ACC112 (cell line): Measurements from ENCODE around the gene UTP25.
"Not testable (repeated sequence)": the region's sequence is repeated elsewhere in the genome, so short reads cannot be mapped to it uniquely, and the experiment has no call there.

Experiments
- H2AFZ ChIP-seq: fragments of 200-600 bp; sonication (generic); one replicate; pipeline ENCODE4 v1.6.0; 2017; ENCODE audit warnings: antibody characterized with exemption, low read length; ENCODE audit not compliant: unreplicated experiment
- H3K27ac ChIP-seq: fragments of 200-600 bp; sonication (generic); 2 replicates; pipeline ENCODE4 v1.5.1; 2014; ENCODE audit warnings: low read depth, mild to moderate bottlenecking, antibody characterized with exemption, low read length, moderate library complexity
- H3K27me3 ChIP-seq: fragments of 200-600 bp; sonication (generic); 2 replicates; pipeline ENCODE4 v1.6.1; 2014; ENCODE audit warnings: mild to moderate bottlenecking, antibody characterized with exemption, low read length, moderate library complexity, mixed read lengths; ENCODE audit not compliant: insufficient read depth
- H3K36me3 ChIP-seq: fragments of 200-600 bp; sonication (generic); 2 replicates; pipeline ENCODE4 v1.6.1; 2016; ENCODE audit warnings: mild to moderate bottlenecking, antibody characterized with exemption, low read length, moderate library complexity, mixed read lengths; ENCODE audit not compliant: insufficient read depth
- H3K4me1 ChIP-seq: fragments of 200-600 bp; sonication (generic); one replicate; pipeline ENCODE4 v1.6.1; 2016; ENCODE audit warnings: low read length, mixed read lengths; ENCODE audit not compliant: insufficient read depth, unreplicated experiment, control insufficient read depth
- H3K4me3 ChIP-seq: fragments of 200-600 bp; sonication (generic); 2 replicates; pipeline ENCODE4 v1.5.1; 2014; ENCODE audit warnings: mild to moderate bottlenecking, low read depth, low read length
- H3K79me2 ChIP-seq: fragments of 200-600 bp; sonication (generic); one replicate; pipeline ENCODE4 v1.6.0; 2016; ENCODE audit warnings: low read length; ENCODE audit not compliant: control insufficient read depth, unreplicated experiment, insufficient read depth

The UTP25 gene

DNA sequence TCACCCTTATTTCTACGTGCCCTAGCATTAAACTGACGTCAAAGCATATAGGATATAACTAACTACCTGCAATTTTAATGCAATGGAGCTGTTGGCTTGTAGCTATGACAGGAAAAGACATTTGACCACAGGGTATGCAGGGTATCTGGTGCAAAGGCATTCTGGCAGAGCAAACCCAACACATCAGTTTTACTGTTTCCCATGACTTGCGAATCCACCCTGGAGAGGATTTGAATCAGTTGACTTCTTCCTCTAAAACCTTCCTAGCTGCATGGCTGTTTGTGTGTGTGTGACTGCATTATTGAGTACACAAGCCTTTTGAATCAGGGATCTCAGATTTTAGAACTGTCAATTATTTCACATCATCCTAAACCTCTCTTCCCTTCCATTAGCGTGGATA is 68.6 kb downstream of the UTP25 start:
- H2AFZ ChIP-seq: no peak overlapping the region
- H3K27ac ChIP-seq: peak overlapping the region; percentile 93
- H3K4me1 ChIP-seq: peaks cover 48% of the 10 kb centered on the region
- no peaks in the 10 kb centered on the region for H3K36me3 ChIP-seq
- H3K4me3 ChIP-seq: peak overlapping the region; percentile 23; the same call in 1 of the 2 replicates
- H3K79me2 ChIP-seq: no peaks in the 10 kb centered on the region
- no peaks in the 10 kb centered on the region for H3K27me3 ChIP-seq

- H2AFZ ChIP-seq, H3K27me3 ChIP-seq, H3K36me3 ChIP-seq, H3K4me3 ChIP-seq, H3K79me2 ChIP-seq, H3K27ac ChIP-seq: not testable (repeated sequence)
- peaks cover 44% of the 10 kb centered on the region for H3K4me1 ChIP-seq
Observed at GRCh38 chr1:209898271-209898670, 70.5 kb downstream of the UTP25 start.

DNA sequence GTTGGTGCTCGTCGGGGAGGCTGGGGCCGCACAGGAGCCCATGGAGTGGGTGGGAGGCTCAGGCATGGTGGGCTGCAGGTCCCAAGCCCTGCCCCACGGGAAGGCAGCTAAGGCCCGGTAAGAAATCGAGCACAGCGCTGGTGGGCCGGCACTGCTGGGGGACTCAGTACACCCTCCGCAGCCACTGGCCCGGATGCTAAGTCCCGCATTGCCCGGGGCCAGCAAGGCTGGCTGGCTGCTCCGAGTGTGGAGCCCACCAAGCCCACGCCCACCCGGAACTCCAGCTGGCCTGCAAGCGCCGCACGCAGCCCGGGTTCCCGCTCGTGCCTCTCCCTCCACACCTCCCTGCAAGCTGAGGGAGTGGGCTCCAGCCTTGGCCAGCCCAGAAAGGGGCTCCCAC is 71.1 kb downstream of the UTP25 start:
- H3K4me1 ChIP-seq: peaks cover 41% of the 10 kb centered on the region
- H3K79me2 ChIP-seq, H2AFZ ChIP-seq, H3K27ac ChIP-seq, H3K36me3 ChIP-seq, H3K27me3 ChIP-seq, H3K4me3 ChIP-seq: not testable (repeated sequence)

GRCh38 chr1:209899948-209900347 is 72.2 kb downstream of the UTP25 start:
- no peaks in the 10 kb centered on the region for H3K36me3 ChIP-seq
- H3K4me1 ChIP-seq: peaks cover 37% of the 10 kb centered on the region
- no peak overlapping the region for H2AFZ ChIP-seq
- no peaks in the 10 kb centered on the region for H3K27me3 ChIP-seq
- peak overlapping the region; percentile 56; the same call in 1 of the 2 replicates for H3K27ac ChIP-seq
- H3K79me2 ChIP-seq: no peaks in the 10 kb centered on the region
- no peak overlapping the region for H3K4me3 ChIP-seq

- no peaks in the 10 kb centered on the region for H3K79me2 ChIP-seq
- H3K4me3 ChIP-seq: no peak overlapping the region
- peak overlapping the region; percentile 56 for H3K27ac ChIP-seq
- H3K27me3 ChIP-seq: no peaks in the 10 kb centered on the region
- peaks cover 30% of the 10 kb centered on the region for H3K4me1 ChIP-seq
- no peaks in the 10 kb centered on the region for H3K36me3 ChIP-seq
- no peak overlapping the region for H2AFZ ChIP-seq
Observed at GRCh38 chr1:209900734-209901133, 73.0 kb downstream of the UTP25 start.

GRCh38 chr1:209901211-209901610 is 73.4 kb downstream of the UTP25 start:
- Histone ChIP-seq H2AFZ (no peak overlapping the region), H3K27ac (peak overlapping the region; percentile 49), H3K4me3 (no peak overlapping the region), H3K36me3 (no peaks in the 10 kb centered on the region), H3K4me1 (peaks cover 26% of the 10 kb centered on the region), H3K27me3 (no peaks in the 10 kb centered on the region), H3K79me2 (no peaks in the 10 kb centered on the region)

GRCh38 chr1:209904774-209905173 is 77.0 kb downstream of the UTP25 start:
- not testable (repeated sequence) for H3K4me3 ChIP-seq, H3K36me3 ChIP-seq

More at GRCh38 chr1:209904774-209905173, 77.0 kb downstream of the UTP25 start:
- H3K79me2 ChIP-seq, H2AFZ ChIP-seq, H3K27ac ChIP-seq, H3K27me3 ChIP-seq: not testable (repeated sequence)
- H3K4me1 ChIP-seq: peaks cover 18% of the 10 kb centered on the region
